Endodermal cell (in vitro differentiated cells): Measurements from ENCODE around the gene BEND7. TPM values are rescaled to one million over a fixed set of nuclear protein-coding genes. Genes with fewer than 3 reads are reported as not detected.

Experiments
- DNase-seq: peaks from one replicate; pipeline ENCODE4 v3.0.0-alpha.2; 2017
- H3K27ac ChIP-seq: 2 replicates; pipeline ENCODE4 v1.5.1; 2013; ENCODE audit warnings: mild to moderate bottlenecking, low read depth, low read length, moderate library complexity
- H3K27me3 ChIP-seq: 2 replicates; pipeline ENCODE4 v1.6.1; 2013; ENCODE audit warnings: mild to moderate bottlenecking, low read length, moderate library complexity; ENCODE audit not compliant: insufficient read depth, control insufficient read depth, poor library complexity, severe bottlenecking
- H3K36me3 ChIP-seq: 2 replicates; pipeline ENCODE4 v1.7.0; 2013; ENCODE audit warnings: mild to moderate bottlenecking, low read length, moderate library complexity; ENCODE audit not compliant: control insufficient read depth, insufficient read depth
- H3K4me1 ChIP-seq: one replicate; pipeline ENCODE4 v1.7.0; 2013; ENCODE audit warnings: low read length; ENCODE audit not compliant: control insufficient read depth, insufficient read depth
- H3K4me3 ChIP-seq: 2 replicates; pipeline ENCODE4 v1.5.1; 2013; ENCODE audit warnings: mild to moderate bottlenecking, low read length, moderate library complexity
- H3K9ac ChIP-seq: 2 replicates; pipeline ENCODE4 v1.6.1; 2013; ENCODE audit warnings: mild to moderate bottlenecking, low read length, moderate library complexity; ENCODE audit not compliant: poor library complexity, severe bottlenecking; ENCODE audit errors: extremely low read depth
- H3K9me3 ChIP-seq: 2 replicates; pipeline ENCODE4 v1.6.1; 2013; ENCODE audit warnings: mild to moderate bottlenecking, low read length, moderate library complexity; ENCODE audit not compliant: control insufficient read depth
- H3K27ac Mint-ChIP-seq: 2 replicates; pipeline ENCODE4 v1.8.0; 2020; ENCODE audit warnings: mixed read lengths
- H3K27me3 Mint-ChIP-seq: 2 replicates; pipeline ENCODE4 v1.8.0; 2021; ENCODE audit warnings: mild to moderate bottlenecking, mixed read lengths; ENCODE audit not compliant: insufficient read depth
- H3K36me3 Mint-ChIP-seq: 2 replicates; pipeline ENCODE4 v1.8.0; 2020; ENCODE audit warnings: low read depth, mixed read lengths
- H3K4me1 Mint-ChIP-seq: 2 replicates; pipeline ENCODE4 v1.8.0; 2020; ENCODE audit warnings: mixed read lengths
- H3K4me3 Mint-ChIP-seq: 2 replicates; pipeline ENCODE4 v1.8.0; 2020; ENCODE audit warnings: mild to moderate bottlenecking, moderate library complexity, mixed read lengths
- H3K9me3 Mint-ChIP-seq: 2 replicates; pipeline ENCODE4 v1.8.0; 2020; ENCODE audit warnings: mild to moderate bottlenecking, mixed read lengths
- WGBS, 2 experiments: methylation state at CpG; one replicate each; pipeline versions ENCODE4 v1.1.5 to v1.1.7; 2013; ENCODE audit warnings: missing lambda C conversion rate in 2 of 2, mixed read lengths in 1 of 2; ENCODE audit not compliant: insufficient coverage in 1 of 2, insufficient read length in 1 of 2; 5-methylcytosine and 5-hydroxymethylcytosine counted together
- total RNA-seq, 2 donors: library from RNA; stranded (reverse); fragmentation: NEBNext Ultra II Directional in 1 of 2; extraction: Animal tissue kit (Norgen Biotek cat#: 25700) in 1 of 2; gene quantifications; 2 replicates in 1 of 2; 3 replicates in 1 of 2; pipeline ENCODE4 v1.2.1, GENCODE V29; 2021
- TF ChIP-seq, protein P1 (sequence below): fragments of 200-600 bp; sonication (generic); conservative IDR thresholded peaks from 2 replicates; pipeline ENCODE4 v1.5.0; 2021; ENCODE audit warnings: antibody characterized with exemption, mild to moderate bottlenecking

Gene BEND7
- total RNA-seq, 2 donors from 2014 or later: 5.3 to 5.7 TPM

DNA sequence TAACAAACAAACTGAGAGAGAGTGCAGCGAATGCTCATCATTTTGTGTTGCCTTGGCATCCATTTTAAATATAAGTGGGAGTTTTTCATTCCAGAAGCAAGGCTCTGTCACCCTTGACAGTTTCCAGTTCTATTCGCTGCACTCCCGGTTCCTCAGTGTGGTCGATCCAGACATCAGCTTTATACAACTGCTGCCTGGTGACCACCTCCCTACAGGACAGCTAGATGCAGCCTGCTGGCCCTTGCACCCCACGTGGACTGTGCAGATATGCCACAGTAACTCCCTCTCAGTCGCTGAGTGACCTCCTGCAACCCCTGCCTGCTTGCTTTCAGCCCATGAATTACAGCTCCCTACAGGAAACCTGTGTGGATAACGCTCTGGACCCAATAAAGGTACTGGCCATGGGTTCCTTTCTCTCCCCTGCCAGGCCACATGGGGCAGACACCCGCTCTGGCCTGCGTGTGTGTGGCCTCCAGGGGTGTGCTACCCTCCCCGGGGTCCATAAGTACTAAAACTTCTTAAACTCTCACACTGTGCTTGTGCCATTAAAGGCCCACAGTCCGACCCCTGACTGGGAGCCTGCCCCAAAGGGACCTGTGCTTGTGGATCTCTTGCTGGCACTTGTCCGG is 23.6 kb downstream of the BEND7 start:
- Histone ChIP-seq H3K9ac (no peak overlapping the region), H3K36me3 (no peaks in the 10 kb centered on the region), H3K4me3 (no peak overlapping the region), H3K27me3 (no peaks in the 10 kb centered on the region), H3K4me1 (no peaks in the 10 kb centered on the region), H3K9me3 (no peaks in the 10 kb centered on the region), H3K27ac (no peak overlapping the region)
- WGBS, 2 experiments: 90 to 92% methylated on average over 10 to 12 of the region's 12 CpGs
- H3K36me3 Mint-ChIP-seq: no peaks in the 10 kb centered on the region
- H3K4me3 Mint-ChIP-seq: no peak overlapping the region
- H3K4me1 Mint-ChIP-seq: no peaks in the 10 kb centered on the region
- H3K9me3 Mint-ChIP-seq: no peaks in the 10 kb centered on the region
- H3K27me3 Mint-ChIP-seq: no peaks in the 10 kb centered on the region
- no peak for DNase-seq
- no peak overlapping the region for H3K27ac Mint-ChIP-seq
- TF ChIP-seq, protein P1, sequence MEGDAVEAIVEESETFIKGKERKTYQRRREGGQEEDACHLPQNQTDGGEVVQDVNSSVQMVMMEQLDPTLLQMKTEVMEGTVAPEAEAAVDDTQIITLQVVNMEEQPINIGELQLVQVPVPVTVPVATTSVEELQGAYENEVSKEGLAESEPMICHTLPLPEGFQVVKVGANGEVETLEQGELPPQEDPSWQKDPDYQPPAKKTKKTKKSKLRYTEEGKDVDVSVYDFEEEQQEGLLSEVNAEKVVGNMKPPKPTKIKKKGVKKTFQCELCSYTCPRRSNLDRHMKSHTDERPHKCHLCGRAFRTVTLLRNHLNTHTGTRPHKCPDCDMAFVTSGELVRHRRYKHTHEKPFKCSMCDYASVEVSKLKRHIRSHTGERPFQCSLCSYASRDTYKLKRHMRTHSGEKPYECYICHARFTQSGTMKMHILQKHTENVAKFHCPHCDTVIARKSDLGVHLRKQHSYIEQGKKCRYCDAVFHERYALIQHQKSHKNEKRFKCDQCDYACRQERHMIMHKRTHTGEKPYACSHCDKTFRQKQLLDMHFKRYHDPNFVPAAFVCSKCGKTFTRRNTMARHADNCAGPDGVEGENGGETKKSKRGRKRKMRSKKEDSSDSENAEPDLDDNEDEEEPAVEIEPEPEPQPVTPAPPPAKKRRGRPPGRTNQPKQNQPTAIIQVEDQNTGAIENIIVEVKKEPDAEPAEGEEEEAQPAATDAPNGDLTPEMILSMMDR: peak; percentile 29

DNA sequence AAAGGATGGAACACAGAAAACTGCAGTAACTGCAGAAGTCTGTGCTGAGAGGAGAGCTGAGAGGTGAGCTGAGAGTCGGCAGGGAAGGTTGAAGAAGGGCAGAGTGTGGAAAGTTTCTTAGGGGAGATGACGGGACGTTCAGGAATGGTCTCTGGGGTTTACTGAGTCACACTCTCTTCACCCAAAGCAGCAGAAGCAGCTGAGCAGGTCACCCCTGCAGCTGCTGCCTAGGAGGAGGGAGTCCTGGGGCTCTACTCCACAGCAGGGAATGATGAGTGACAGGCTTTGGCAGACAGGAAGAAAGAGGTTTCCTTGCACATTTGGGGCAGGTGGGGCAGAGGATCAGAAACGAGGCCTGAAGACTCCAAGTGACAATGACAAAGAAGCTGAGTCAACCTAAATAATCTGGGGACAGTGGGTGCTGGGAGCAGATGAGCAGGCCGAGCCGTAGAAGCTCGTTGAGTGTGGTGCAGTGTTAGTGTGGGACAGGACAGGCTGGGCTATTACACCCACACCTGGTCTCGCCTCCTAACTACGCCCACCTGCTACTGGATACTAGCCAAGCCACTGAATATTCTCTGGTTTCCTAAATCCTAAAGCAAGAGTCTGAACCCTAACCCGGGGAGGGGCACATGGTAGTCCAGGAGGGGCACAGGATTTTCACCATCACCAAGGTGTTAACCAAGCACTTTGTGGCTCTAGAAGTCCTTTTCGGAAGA is 24.9 kb downstream of the BEND7 start:
- no peaks in the 10 kb centered on the region for H3K36me3 Mint-ChIP-seq
- Histone ChIP-seq H3K27me3 (no peaks in the 10 kb centered on the region), H3K9ac (no peak overlapping the region), H3K36me3 (no peaks in the 10 kb centered on the region), H3K4me1 (no peaks in the 10 kb centered on the region), H3K27ac (no peak overlapping the region), H3K4me3 (no peak overlapping the region), H3K9me3 (no peaks in the 10 kb centered on the region)
- no peaks in the 10 kb centered on the region for H3K27me3 Mint-ChIP-seq
- no peak overlapping the region for H3K4me3 Mint-ChIP-seq
- peak overlapping the region; percentile 49 for H3K27ac Mint-ChIP-seq
- H3K9me3 Mint-ChIP-seq: no peaks in the 10 kb centered on the region
- no peak for DNase-seq
- WGBS, 2 experiments: 85 to 89% methylated on average over 5 to 11 of the region's 11 CpGs
- H3K4me1 Mint-ChIP-seq: no peaks in the 10 kb centered on the region
- TF ChIP-seq, protein P1: no peak

DNA sequence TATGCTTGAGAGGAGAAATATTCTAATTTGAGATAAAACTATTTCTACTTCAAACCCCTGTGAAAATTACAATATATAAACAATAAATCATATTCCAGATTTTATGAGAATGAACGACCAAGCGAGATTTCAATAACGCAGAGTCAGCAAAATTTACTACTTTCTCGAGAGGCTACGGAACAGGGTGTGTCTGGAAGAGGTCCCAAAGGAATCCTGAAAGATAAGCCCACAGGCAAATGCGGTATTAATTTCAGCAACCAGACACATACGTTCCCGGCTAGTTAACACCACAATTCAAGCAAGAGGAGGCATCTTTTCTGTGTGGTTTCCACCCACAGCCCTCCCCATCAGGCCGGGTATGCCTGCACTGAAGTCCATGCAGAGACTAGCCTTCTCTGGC is 26.4 kb downstream of the BEND7 start:
- Histone ChIP-seq H3K9me3 (no peaks in the 10 kb centered on the region), H3K4me3 (no peak overlapping the region), H3K27me3 (no peaks in the 10 kb centered on the region), H3K27ac (no peak overlapping the region), H3K4me1 (no peaks in the 10 kb centered on the region), H3K36me3 (no peaks in the 10 kb centered on the region), H3K9ac (no peak overlapping the region)
- no peaks in the 10 kb centered on the region for H3K36me3 Mint-ChIP-seq
- DNase-seq: no peak
- no peaks in the 10 kb centered on the region for H3K9me3 Mint-ChIP-seq
- H3K4me1 Mint-ChIP-seq: no peaks in the 10 kb centered on the region
- TF ChIP-seq, protein P1: no peak
- H3K27me3 Mint-ChIP-seq: no peaks in the 10 kb centered on the region
- no peak overlapping the region for H3K4me3 Mint-ChIP-seq
- no peak overlapping the region for H3K27ac Mint-ChIP-seq
- 93 to 96% methylated on average over 8 to 9 of the region's 9 CpGs for WGBS, 2 experiments
